Transverse colon (tissue), 3 donors: ENCODE data around the gene TRDN.

Experiments used
- POLR2A ChIP-seq: fragments of 450-650 bp; IDR thresholded peaks from one replicate; pipeline ENCODE4 v1.6.1; 2016; ENCODE audit warnings: antibody characterized with exemption, mild to moderate bottlenecking, moderate library complexity
- TF ChIP-seq, protein P1 (sequence below), 5 experiments: fragments of 200-600 bp in 3 of 5; fragments of 450-650 bp in 2 of 5; sonication (generic) in 3 of 5; IDR thresholded peaks; 1 replicate in 2 of 5; 2 replicates in 3 of 5; pipeline ENCODE4 v1.5.1; 2016 to 2017; ENCODE audit warnings: antibody characterized with exemption in 5 of 5, inconsistent platforms in 3 of 5, mild to moderate bottlenecking in 2 of 5, moderate library complexity in 1 of 5

GRCh38 chr6:123610779-123611178 lies 26.0 kb downstream of the TRDN start:
- TF ChIP-seq, protein P1, sequence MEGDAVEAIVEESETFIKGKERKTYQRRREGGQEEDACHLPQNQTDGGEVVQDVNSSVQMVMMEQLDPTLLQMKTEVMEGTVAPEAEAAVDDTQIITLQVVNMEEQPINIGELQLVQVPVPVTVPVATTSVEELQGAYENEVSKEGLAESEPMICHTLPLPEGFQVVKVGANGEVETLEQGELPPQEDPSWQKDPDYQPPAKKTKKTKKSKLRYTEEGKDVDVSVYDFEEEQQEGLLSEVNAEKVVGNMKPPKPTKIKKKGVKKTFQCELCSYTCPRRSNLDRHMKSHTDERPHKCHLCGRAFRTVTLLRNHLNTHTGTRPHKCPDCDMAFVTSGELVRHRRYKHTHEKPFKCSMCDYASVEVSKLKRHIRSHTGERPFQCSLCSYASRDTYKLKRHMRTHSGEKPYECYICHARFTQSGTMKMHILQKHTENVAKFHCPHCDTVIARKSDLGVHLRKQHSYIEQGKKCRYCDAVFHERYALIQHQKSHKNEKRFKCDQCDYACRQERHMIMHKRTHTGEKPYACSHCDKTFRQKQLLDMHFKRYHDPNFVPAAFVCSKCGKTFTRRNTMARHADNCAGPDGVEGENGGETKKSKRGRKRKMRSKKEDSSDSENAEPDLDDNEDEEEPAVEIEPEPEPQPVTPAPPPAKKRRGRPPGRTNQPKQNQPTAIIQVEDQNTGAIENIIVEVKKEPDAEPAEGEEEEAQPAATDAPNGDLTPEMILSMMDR (IDR thresholded peaks at IDR 0.05): no peak
- no peak for TF ChIP-seq POLR2A
